GM12875 (cell line): ENCODE measurements around the gene ERGIC1.

ENCODE experiments used
- H3K4me3 ChIP-seq: one replicate; pipeline ENCODE4 v1.5.1; 2011; ENCODE audit warnings: low read depth, low read length, control low read depth
- CTCF ChIP-seq: IDR thresholded peaks from 2 replicates; pipeline ENCODE4 v1.5.1; 2011; ENCODE audit warnings: low read depth, mild to moderate bottlenecking, control low read depth, inconsistent platforms, low read length, moderate library complexity, borderline replicate concordance; ENCODE audit not compliant: insufficient read depth

The ERGIC1 gene

GRCh38 chr5:172949426-172949825 is 115.4 kb downstream of the ERGIC1 start:
- no peak for TF ChIP-seq CTCF
- H3K4me3 ChIP-seq: no peak overlapping the region

GRCh38 chr5:172950176-172950965 is 116.3 kb downstream of the ERGIC1 start:
- TF ChIP-seq CTCF: no peak
- no peak overlapping the region for H3K4me3 ChIP-seq

GRCh38 chr5:172951371-172952033 is 117.5 kb downstream of the ERGIC1 start:
- TF ChIP-seq CTCF: no peak

GRCh38 chr5:172952034-172952511 is 118.0 kb downstream of the ERGIC1 start:
- TF ChIP-seq CTCF: no peak
- no peak overlapping the region for H3K4me3 ChIP-seq

More at GRCh38 chr5:172951371-172952033, 117.5 kb downstream of the ERGIC1 start:
- no peak overlapping the region for H3K4me3 ChIP-seq

- H3K4me3 ChIP-seq: no peak overlapping the region
- TF ChIP-seq CTCF: no peak
Observed at GRCh38 chr5:172953776-172954675, 120.0 kb downstream of the ERGIC1 start.

GRCh38 chr5:172954751-172955159 is 120.7 kb downstream of the ERGIC1 start:
- H3K4me3 ChIP-seq: no peak overlapping the region
- no peak for TF ChIP-seq CTCF
